22Rv1 (cell line): ENCODE measurements around the gene APOBEC3H.

Experiments
- ZFX ChIP-seq: fragments of 450-650 bp; IDR thresholded peaks from 2 replicates; pipeline ENCODE4 v1.6.1; 2017; ENCODE audit warnings: antibody characterized with exemption, borderline replicate concordance
- TF ChIP-seq, protein P1 (sequence below): fragments of 450-650 bp; IDR thresholded peaks from 2 replicates; pipeline ENCODE4 v1.5.1; 2017; ENCODE audit warnings: mild to moderate bottlenecking

- TF ChIP-seq, protein P1, sequence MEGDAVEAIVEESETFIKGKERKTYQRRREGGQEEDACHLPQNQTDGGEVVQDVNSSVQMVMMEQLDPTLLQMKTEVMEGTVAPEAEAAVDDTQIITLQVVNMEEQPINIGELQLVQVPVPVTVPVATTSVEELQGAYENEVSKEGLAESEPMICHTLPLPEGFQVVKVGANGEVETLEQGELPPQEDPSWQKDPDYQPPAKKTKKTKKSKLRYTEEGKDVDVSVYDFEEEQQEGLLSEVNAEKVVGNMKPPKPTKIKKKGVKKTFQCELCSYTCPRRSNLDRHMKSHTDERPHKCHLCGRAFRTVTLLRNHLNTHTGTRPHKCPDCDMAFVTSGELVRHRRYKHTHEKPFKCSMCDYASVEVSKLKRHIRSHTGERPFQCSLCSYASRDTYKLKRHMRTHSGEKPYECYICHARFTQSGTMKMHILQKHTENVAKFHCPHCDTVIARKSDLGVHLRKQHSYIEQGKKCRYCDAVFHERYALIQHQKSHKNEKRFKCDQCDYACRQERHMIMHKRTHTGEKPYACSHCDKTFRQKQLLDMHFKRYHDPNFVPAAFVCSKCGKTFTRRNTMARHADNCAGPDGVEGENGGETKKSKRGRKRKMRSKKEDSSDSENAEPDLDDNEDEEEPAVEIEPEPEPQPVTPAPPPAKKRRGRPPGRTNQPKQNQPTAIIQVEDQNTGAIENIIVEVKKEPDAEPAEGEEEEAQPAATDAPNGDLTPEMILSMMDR: no peak
- TF ChIP-seq ZFX: no peak
These were observed 28.8 kb upstream of the APOBEC3H start for GRCh38 chr22:39068033-39068785.
